Fibroblast of lung (primary cell): ENCODE measurements around the gene BCAS3.

Experiments used
- EZH2 ChIP-seq: IDR thresholded peaks from 2 replicates; pipeline ENCODE4 v1.5.1; 2012; ENCODE audit warnings: low read length, control low read depth, mild to moderate bottlenecking; ENCODE audit errors: missing control alignments
- TF ChIP-seq, protein P1 (sequence below), 2 donors: IDR thresholded peaks in 1 of 2; conservative IDR thresholded peaks in 1 of 2; 1 replicate in 1 of 2; 2 replicates in 1 of 2; pipeline ENCODE4 v1.5.1; 2011 to 2012; ENCODE audit warnings: low read length in 2 of 2, control low read depth in 1 of 2, inconsistent platforms in 1 of 2, low read depth in 1 of 2, mild to moderate bottlenecking in 1 of 2

GRCh38 chr17:60832151-60832585, 154.5 kb downstream of the BCAS3 start:
- TF ChIP-seq, protein P1, sequence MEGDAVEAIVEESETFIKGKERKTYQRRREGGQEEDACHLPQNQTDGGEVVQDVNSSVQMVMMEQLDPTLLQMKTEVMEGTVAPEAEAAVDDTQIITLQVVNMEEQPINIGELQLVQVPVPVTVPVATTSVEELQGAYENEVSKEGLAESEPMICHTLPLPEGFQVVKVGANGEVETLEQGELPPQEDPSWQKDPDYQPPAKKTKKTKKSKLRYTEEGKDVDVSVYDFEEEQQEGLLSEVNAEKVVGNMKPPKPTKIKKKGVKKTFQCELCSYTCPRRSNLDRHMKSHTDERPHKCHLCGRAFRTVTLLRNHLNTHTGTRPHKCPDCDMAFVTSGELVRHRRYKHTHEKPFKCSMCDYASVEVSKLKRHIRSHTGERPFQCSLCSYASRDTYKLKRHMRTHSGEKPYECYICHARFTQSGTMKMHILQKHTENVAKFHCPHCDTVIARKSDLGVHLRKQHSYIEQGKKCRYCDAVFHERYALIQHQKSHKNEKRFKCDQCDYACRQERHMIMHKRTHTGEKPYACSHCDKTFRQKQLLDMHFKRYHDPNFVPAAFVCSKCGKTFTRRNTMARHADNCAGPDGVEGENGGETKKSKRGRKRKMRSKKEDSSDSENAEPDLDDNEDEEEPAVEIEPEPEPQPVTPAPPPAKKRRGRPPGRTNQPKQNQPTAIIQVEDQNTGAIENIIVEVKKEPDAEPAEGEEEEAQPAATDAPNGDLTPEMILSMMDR (conservative IDR thresholded peaks at IDR 0.05 in 1 of 2, IDR thresholded peaks at IDR 0.05 in 1 of 2; ENCODE audit: low read depth in 1 of 2, low read length in 2 of 2): no peak
- no peak for TF ChIP-seq EZH2
